IPS DF 4.7 (cell line): ENCODE measurements around the gene TAF12.
"Not testable (repeated sequence)": the region's sequence is repeated elsewhere in the genome, so short reads cannot be mapped to it uniquely, and the experiment has no call there.

ENCODE experiments used
- DNase-seq: peaks from one replicate; pipeline ENCODE4 v3.0.0-alpha.2; 2013; ENCODE audit warnings: low spot score; ENCODE audit errors: extremely low read depth

Gene TAF12

DNA sequence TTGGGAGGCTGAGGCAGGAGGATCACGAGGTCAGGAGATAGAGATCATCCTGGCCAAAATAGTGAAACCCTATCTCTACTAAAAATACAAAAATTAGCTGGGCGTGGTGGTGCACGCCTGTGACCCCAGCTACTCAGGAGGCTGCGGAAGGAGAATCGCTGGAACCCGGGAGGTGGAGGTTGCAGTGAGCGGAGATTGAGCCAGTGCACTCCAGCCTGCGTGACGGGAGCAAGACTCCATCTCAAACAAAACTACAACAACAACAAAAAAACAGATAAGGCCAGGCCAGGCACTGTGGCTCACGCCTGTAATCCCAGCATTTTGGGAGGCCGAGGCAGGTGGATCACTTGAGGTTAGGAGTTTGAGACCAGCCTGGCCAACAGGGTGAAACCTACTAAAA lies 2.5 kb upstream of the TAF12 start:
- not testable (repeated sequence) for DNase-seq

- DNase-seq: no peak
Measured at GRCh38 chr1:28644494-28644893, 1.6 kb upstream of the TAF12 start.

GRCh38 chr1:28642056-28642846 lies 616 bp downstream of the TAF12 start:
- no peak for DNase-seq

DNA sequence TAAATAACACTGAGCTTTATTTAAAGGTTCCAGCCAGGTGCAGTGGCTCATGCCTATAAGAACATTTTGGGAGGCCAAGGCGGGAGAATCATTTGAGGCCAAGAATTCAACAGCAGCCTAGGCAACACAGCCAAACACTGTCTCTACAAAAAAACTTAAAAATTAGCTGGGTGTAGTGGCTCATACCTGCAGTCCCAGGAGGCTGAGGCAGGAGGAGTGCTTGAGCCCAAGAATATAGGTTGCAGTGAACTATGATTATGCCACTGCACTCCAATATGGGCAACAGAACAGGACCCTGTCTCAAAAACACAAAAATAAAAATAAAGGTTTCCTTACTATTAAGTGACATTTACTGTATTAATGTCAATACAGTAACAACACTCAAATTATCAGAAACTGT lies 2.1 kb downstream of the TAF12 start:
- DNase-seq: no peak

- DNase-seq: no peak
Measured at GRCh38 chr1:28632560-28632959, 10.3 kb downstream of the TAF12 start.

- DNase-seq: no peak
Measured at GRCh38 chr1:28631713-28632112, 11.2 kb downstream of the TAF12 start.

GRCh38 chr1:28613175-28613574 lies 29.7 kb downstream of the TAF12 start:
- no peak for DNase-seq

- DNase-seq: no peak
Measured at GRCh38 chr1:28606771-28607170, 36.1 kb downstream of the TAF12 start.

DNA sequence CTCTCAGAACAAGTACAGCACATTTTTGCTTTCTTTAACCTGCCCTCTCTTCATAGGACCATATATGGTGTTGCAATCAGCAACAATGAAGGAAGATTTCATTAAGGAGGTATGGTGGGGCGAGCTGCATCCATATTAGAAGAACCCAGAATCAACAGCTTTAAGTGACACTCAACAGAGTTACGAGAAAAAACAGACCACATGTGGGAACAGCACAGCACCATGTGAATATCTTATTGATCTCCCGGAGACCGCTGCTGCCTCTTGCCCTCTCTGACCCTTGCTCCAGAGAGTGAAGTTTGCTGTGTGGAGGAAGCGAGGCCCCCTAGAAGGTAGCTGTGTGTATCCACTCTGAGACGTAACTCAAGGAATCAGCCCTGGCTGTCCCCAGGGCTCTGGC lies 37.9 kb downstream of the TAF12 start:
- no peak for DNase-seq

GRCh38 chr1:28604411-28604810 lies 38.5 kb downstream of the TAF12 start:
- DNase-seq: no peak

GRCh38 chr1:28602536-28603439 lies 40.1 kb downstream of the TAF12 start:
- no peak for DNase-seq

DNA sequence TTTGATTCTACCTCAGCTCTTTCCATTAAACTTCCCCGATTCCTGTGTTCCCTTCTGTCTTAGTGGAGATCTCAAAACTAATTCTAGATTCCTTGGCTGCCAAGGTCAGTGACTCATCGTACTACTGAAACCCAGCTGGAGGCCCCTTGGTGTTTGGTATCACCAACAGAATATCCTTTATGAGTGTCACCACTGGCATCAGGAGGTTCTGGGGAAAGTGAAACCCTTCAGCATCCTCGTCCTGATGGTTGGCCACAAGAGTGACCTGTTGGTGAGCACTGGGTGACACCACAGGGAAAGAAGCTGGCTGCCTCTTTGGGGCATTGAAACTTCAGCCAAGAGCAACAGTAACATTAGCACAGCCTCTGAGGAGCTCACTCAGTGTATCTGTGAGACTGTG lies 41.2 kb downstream of the TAF12 start:
- DNase-seq: no peak

DNA sequence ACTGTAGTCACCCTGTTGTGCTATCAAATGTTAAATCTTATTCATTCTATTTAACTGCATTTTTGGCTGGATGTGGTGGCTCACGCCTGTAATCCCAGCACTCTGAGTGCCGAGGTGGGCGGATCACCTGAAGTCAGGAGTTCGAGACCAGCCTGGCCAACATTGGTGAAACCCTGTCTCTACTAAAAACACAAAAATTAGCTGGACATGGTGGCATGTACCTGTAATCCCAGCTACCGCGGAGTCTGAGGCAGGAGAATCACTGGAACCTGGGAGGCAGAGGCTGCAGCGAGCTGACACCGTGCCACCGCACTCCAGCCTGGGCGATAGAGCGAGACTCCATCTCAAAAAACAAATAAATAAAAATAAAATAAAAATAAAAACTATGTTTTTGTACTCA lies 46.6 kb downstream of the TAF12 start:
- DNase-seq: not testable (repeated sequence)

DNA sequence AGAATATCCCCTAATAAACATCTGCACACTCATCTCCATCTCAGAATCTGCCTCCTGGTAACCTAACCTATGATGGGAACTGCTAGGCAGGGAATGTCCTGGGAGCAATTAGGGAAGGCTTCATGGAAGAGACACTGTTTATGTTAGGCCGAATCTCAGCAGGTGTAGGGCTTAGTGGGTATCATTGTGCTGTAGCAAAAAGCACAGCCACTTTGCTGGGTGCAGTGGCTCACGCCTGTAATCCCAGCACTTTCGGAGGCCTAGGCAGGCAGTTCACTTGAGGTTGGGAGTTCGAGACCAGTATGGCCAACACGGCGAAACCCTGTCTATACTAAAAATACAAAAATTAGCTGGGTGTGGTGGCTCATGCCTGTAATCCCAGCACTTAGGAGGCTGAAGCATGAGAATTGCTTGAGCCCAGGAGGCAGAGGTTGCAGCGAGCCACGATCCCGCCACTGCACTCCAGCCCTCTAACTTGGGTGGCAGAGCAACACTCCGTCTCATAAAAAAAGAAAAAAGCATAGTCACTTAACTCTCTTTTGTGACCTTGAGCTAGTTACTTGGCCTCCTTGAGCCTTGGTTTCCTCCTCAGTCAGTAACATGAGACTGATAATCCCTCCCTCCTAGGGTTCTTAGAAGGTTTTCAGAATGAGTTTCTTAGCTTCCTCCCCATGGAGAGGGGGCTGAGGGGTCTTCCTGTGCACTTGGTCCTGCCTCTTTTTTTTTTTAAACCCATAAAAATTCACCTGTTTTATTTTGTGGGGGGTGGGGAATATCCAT lies 47.3 kb downstream of the TAF12 start:
- DNase-seq: no peak

- DNase-seq: not testable (repeated sequence)
Measured at GRCh38 chr1:28594686-28595411, 48.0 kb downstream of the TAF12 start.

- not testable (repeated sequence) for DNase-seq
Measured at GRCh38 chr1:28593988-28594356, 48.9 kb downstream of the TAF12 start.

DNA sequence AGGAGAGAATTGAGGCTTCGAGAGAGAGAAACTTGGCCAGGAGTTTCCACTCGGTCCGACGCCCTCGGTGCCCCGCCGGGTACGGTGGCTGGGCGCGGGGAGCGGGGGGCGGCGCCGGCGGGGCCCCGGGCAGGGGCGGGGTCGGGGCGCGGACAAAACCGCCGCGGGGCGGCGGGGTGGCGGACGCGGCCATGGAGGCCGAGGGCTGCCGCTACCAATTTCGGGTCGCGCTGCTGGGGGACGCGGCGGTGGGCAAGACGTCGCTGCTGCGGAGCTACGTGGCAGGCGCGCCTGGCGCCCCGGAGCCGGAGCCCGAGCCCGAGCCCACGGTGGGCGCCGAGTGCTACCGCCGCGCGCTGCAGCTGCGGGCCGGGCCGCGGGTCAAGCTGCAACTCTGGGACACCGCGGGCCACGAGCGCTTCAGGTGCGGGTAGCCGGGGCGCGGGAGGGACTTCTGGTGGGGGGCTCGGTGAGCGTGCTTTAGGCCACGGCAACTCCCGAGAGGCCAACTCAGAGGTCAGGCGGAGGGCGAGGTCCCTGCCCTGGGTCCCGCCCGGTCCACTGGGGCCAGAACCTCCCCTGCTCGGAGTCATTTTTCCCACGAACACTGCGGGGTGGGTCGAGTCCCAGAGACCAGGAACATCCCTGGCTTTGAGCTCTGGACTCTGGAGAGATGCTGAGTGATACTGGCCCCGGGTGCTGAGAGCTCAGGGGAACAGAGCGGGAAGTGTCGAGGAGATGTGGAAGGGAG lies 50.4 kb downstream of the TAF12 start:
- DNase-seq: no peak

- DNase-seq: no peak
Measured at GRCh38 chr1:28591708-28592320, 51.1 kb downstream of the TAF12 start, which contains the start of gene RAB42. Gene RAB42 (plus strand): TSS chr1:28592265. CDS start chr1:28592512, 247 bp downstream.

DNA sequence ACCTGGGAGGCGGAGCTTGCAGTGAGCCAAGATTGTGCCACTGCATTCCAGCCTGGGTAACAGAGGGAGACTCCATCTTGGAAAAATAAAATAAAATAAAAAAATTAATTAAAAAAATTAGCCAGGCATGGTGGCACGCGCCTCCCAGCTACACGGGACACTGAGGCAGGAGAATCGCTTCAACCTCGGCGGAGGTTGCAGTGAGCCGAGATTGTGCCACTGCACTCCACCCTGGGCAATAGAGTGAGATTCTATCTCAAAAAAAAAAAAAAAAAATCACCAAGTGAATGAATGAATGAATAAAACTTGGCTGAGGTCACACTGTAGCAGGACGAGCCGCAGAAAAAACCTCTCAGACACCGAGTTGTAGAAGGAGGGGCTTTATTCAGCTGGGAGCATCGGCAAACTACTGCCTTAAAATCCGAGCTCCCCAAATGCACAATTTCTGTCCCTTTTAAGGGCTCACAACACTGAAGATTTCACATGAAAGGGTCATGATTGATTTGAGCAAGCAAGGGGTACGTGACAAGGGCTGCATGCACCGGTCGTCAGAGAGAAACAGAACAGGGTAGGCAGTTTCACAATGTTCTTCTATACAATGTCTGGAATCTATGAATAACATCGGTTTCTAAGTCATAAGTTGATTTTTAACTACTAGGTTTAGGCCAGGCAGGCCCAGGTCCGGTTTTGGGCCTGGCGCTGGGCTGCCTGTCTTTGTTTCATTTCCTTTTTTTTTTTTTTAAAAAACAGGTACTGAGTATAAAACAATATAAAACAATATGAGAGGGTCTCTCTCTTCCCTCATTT lies 56.1 kb downstream of the TAF12 start:
- not testable (repeated sequence) for DNase-seq
